HL-60 (cell line): ENCODE results near the gene DDC.

Source experiments
- DNase-seq, 2 experiments: peaks; one replicate each; pipeline ENCODE4 v3.0.0-alpha.2; 2010 to 2020; ENCODE audit warnings: low read depth in 1 of 2, low spot score in 1 of 2
- H3K27ac ChIP-seq: fragments of 250-450 bp; sonication (Bioruptor Pico); replicated peaks from 2 replicates; pipeline ENCODE4 v1.5.1; 2020; ENCODE audit warnings: mild to moderate bottlenecking, moderate library complexity
- H3K27me3 ChIP-seq: fragments of 250-450 bp; sonication (Bioruptor Pico); 2 replicates; pipeline ENCODE4 v1.5.1; 2021; ENCODE audit warnings: mild to moderate bottlenecking, moderate library complexity; ENCODE audit not compliant: insufficient read depth, poor library complexity, severe bottlenecking
- H3K4me3 ChIP-seq: replicated peaks from 2 replicates; pipeline ENCODE4 v1.5.1; 2011; ENCODE audit warnings: mild to moderate bottlenecking, control low read depth, low read length; ENCODE audit not compliant: insufficient read depth
- CTCF ChIP-seq: IDR thresholded peaks from one replicate; pipeline ENCODE4 v1.5.1; 2011; ENCODE audit warnings: low read length, control low read depth, inconsistent platforms; ENCODE audit not compliant: insufficient read depth
- GABPA ChIP-seq: IDR thresholded peaks from 2 replicates; pipeline ENCODE4 v1.6.1; 2012; ENCODE audit warnings: low read depth
- POLR2AphosphoS5 ChIP-seq: IDR thresholded peaks from 2 replicates; pipeline ENCODE4 v1.6.1; 2012; ENCODE audit warnings: low read depth
- SPI1 ChIP-seq: IDR thresholded peaks from 2 replicates; pipeline ENCODE4 v1.6.1; 2012; ENCODE audit warnings: low read depth, mild to moderate bottlenecking, borderline replicate concordance
- TF ChIP-seq, protein P1 (sequence below): IDR thresholded peaks from 2 replicates; pipeline ENCODE4 v1.6.1; 2012; ENCODE audit warnings: low read depth; ENCODE audit not compliant: insufficient replicate concordance

The DDC gene

DNA sequence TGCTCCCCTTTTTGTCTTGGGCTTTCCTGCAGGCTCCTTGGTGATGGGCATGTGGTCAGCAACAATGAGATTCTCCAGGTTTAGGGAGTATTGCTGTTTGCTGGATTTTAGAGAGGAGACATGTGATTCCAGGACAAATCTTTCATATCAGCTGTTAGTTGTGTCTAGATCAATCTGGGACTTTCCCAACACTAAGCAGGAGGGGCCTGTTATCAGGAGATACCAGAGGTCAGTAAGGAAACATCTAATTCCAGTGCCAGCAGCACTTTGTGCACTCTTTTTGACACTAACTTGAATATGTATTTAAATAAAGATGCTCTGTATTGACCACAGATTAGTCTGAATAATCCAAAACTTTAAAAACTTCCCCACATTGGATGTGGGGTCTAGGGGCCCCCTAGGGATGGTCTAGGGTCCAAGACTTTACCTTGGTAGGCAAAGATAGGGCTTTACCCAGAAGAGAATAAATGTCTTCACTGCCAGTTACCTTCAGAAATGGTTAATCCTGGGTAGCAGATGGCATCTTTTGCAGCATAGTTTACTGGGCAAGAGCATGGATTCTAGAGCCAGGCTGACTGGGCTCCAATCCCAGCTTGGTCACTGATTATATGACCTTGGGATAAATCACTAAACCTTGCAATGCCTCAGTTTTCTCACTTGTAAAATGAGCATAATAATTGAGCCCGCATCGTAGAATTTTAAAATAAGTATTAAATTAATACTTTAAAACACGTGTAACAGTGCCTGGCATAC lies 108.7 kb downstream of the DDC start:
- no peak for DNase-seq
- H3K27ac ChIP-seq, result no peak overlapping the region
- TF ChIP-seq, protein P1, sequence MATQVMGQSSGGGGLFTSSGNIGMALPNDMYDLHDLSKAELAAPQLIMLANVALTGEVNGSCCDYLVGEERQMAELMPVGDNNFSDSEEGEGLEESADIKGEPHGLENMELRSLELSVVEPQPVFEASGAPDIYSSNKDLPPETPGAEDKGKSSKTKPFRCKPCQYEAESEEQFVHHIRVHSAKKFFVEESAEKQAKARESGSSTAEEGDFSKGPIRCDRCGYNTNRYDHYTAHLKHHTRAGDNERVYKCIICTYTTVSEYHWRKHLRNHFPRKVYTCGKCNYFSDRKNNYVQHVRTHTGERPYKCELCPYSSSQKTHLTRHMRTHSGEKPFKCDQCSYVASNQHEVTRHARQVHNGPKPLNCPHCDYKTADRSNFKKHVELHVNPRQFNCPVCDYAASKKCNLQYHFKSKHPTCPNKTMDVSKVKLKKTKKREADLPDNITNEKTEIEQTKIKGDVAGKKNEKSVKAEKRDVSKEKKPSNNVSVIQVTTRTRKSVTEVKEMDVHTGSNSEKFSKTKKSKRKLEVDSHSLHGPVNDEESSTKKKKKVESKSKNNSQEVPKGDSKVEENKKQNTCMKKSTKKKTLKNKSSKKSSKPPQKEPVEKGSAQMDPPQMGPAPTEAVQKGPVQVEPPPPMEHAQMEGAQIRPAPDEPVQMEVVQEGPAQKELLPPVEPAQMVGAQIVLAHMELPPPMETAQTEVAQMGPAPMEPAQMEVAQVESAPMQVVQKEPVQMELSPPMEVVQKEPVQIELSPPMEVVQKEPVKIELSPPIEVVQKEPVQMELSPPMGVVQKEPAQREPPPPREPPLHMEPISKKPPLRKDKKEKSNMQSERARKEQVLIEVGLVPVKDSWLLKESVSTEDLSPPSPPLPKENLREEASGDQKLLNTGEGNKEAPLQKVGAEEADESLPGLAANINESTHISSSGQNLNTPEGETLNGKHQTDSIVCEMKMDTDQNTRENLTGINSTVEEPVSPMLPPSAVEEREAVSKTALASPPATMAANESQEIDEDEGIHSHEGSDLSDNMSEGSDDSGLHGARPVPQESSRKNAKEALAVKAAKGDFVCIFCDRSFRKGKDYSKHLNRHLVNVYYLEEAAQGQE, result no peak
- TF ChIP-seq GABPA (no peak), SPI1 (no peak), CTCF (no peak), POLR2AphosphoS5 (no peak)
- H3K27me3 ChIP-seq, result no peaks in the 10 kb centered on the region
- no peak overlapping the region for H3K4me3 ChIP-seq

- H3K27ac ChIP-seq, result no peak overlapping the region
- TF ChIP-seq POLR2AphosphoS5 (0 out of 2 replicates have a peak, but pooled peaks have one; percentile 25), SPI1 (peak; percentile 48; the same call in 1 of the 2 replicates), CTCF (no peak), GABPA (no peak)
- TF ChIP-seq, protein P1, result no peak
- H3K27me3 ChIP-seq, result no peaks in the 10 kb centered on the region
- H3K4me3 ChIP-seq, result no peak overlapping the region
- DNase-seq, result peak in 1 of 2 experiments; percentile 42
Measured at GRCh38 chr7:50455658-50456057, 109.5 kb downstream of the DDC start.

- no peak overlapping the region for H3K27ac ChIP-seq
- TF ChIP-seq, protein P1, result no peak
- TF ChIP-seq POLR2AphosphoS5 (no peak), CTCF (no peak), SPI1 (no peak), GABPA (no peak)
- no peak for DNase-seq
- no peak overlapping the region for H3K4me3 ChIP-seq
- H3K27me3 ChIP-seq, result no peaks in the 10 kb centered on the region
Measured at GRCh38 chr7:50454968-50455367, 110.2 kb downstream of the DDC start.
